ENCODE results near the gene OPN4.
A peak's percentile ranks its signal among the peaks of the same experiment; 100 is the strongest.
"Not testable (repeated sequence)": the region's sequence is repeated elsewhere in the genome, so short reads cannot be mapped to it uniquely, and the experiment has no call there.

OPN4 gene

GRCh38 chr10:86614853-86615252, 39.5 kb upstream of the OPN4 start:
- in situ Hi-C loops (cut with HindIII; ENCODE audit: low pct_ligation_motif_present, low sequenced_read_pairs), result no loop called here
- Histone ChIP-seq H3K36me3 (replicated peaks) (no peaks in the 10 kb centered on the region), H3K27me3 (replicated peaks) (no peaks in the 10 kb centered on the region), H3K4me3 (ENCODE audit: low read depth, low read length) (no peak overlapping the region), H3K27ac (no peak overlapping the region)
- no peak for DNase-seq
- no peak for TF ChIP-seq CTCF (IDR thresholded peaks at IDR 0.05; ENCODE audit: low read depth, low read length, missing control alignments)

GRCh38 chr10:86617278-86617677, 37.1 kb upstream of the OPN4 start:
- H3K27me3 ChIP-seq (replicated peaks); H3K4me3 ChIP-seq (ENCODE audit: low read depth, low read length); DNase-seq; H3K36me3 ChIP-seq (replicated peaks); in situ Hi-C loops (cut with HindIII; ENCODE audit: low pct_ligation_motif_present, low sequenced_read_pairs); H3K27ac ChIP-seq: not testable (repeated sequence)

- no peak overlapping the region for H3K4me3 ChIP-seq (ENCODE audit: low read depth, low read length)
- no peak for DNase-seq
- H3K36me3 ChIP-seq (replicated peaks), result no peaks in the 10 kb centered on the region
- no peak for TF ChIP-seq CTCF (IDR thresholded peaks at IDR 0.05; ENCODE audit: low read depth, low read length, missing control alignments)
- in situ Hi-C loops (cut with HindIII; ENCODE audit: low pct_ligation_motif_present, low sequenced_read_pairs), result no loop called here
- H3K27me3 ChIP-seq (replicated peaks), result no peaks in the 10 kb centered on the region
- no peak overlapping the region for H3K27ac ChIP-seq
Measured at GRCh38 chr10:86628311-86628710, 26.0 kb upstream of the OPN4 start.

- DNase-seq, result no peak
- H3K27me3 ChIP-seq (replicated peaks), result no peaks in the 10 kb centered on the region
- no peak for TF ChIP-seq CTCF (IDR thresholded peaks at IDR 0.05; ENCODE audit: low read depth, low read length, missing control alignments)
- H3K27ac ChIP-seq, result no peak overlapping the region
- in situ Hi-C loops (cut with HindIII; ENCODE audit: low pct_ligation_motif_present, low sequenced_read_pairs), result no loop called here
- no peak overlapping the region for H3K4me3 ChIP-seq (ENCODE audit: low read depth, low read length)
- H3K36me3 ChIP-seq (replicated peaks), result no peaks in the 10 kb centered on the region
Measured at GRCh38 chr10:86630079-86630478, 24.3 kb upstream of the OPN4 start.

- H3K4me3 ChIP-seq (ENCODE audit: low read depth, low read length), result peak overlapping the region; percentile 54
- H3K36me3 ChIP-seq (replicated peaks), result no peaks in the 10 kb centered on the region
- in situ Hi-C loops (cut with HindIII; ENCODE audit: low pct_ligation_motif_present, low sequenced_read_pairs), result no loop called here
- H3K27me3 ChIP-seq (replicated peaks), result no peaks in the 10 kb centered on the region
- no peak for DNase-seq
- H3K27ac ChIP-seq, result no peak overlapping the region
- TF ChIP-seq CTCF (IDR thresholded peaks at IDR 0.05; ENCODE audit: low read depth, low read length, missing control alignments), result peak; percentile 10
Measured at GRCh38 chr10:86632009-86632800, 22.1 kb upstream of the OPN4 start.

GRCh38 chr10:86632951-86633350, 21.4 kb upstream of the OPN4 start:
- Histone ChIP-seq H3K36me3 (replicated peaks) (no peaks in the 10 kb centered on the region), H3K27ac (no peak overlapping the region), H3K27me3 (replicated peaks) (no peaks in the 10 kb centered on the region), H3K4me3 (ENCODE audit: low read depth, low read length) (no peak overlapping the region)
- in situ Hi-C loops (cut with HindIII; ENCODE audit: low pct_ligation_motif_present, low sequenced_read_pairs), result no loop called here
- TF ChIP-seq CTCF (IDR thresholded peaks at IDR 0.05; ENCODE audit: low read depth, low read length, missing control alignments), result no peak
- no peak for DNase-seq
